ENCODE results near the gene MAFG.

GRCh38 chr17:81976332-81977210 is 49.0 kb upstream of the MAFG start:
- no peak for TF ChIP-seq CTCF (conservative IDR thresholded peaks at IDR 0.05; ENCODE audit: low read length)
- TF ChIP-seq EZH2phosphoT487 (IDR thresholded peaks at IDR 0.05; ENCODE audit: borderline replicate concordance) = no peak
